Measurements from ENCODE around the gene SLC15A2.
"Not testable (repeated sequence)": the region's sequence is repeated elsewhere in the genome, so short reads cannot be mapped to it uniquely, and the experiment has no call there.

SLC15A2 gene, protein sequence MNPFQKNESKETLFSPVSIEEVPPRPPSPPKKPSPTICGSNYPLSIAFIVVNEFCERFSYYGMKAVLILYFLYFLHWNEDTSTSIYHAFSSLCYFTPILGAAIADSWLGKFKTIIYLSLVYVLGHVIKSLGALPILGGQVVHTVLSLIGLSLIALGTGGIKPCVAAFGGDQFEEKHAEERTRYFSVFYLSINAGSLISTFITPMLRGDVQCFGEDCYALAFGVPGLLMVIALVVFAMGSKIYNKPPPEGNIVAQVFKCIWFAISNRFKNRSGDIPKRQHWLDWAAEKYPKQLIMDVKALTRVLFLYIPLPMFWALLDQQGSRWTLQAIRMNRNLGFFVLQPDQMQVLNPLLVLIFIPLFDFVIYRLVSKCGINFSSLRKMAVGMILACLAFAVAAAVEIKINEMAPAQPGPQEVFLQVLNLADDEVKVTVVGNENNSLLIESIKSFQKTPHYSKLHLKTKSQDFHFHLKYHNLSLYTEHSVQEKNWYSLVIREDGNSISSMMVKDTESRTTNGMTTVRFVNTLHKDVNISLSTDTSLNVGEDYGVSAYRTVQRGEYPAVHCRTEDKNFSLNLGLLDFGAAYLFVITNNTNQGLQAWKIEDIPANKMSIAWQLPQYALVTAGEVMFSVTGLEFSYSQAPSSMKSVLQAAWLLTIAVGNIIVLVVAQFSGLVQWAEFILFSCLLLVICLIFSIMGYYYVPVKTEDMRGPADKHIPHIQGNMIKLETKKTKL

DNA sequence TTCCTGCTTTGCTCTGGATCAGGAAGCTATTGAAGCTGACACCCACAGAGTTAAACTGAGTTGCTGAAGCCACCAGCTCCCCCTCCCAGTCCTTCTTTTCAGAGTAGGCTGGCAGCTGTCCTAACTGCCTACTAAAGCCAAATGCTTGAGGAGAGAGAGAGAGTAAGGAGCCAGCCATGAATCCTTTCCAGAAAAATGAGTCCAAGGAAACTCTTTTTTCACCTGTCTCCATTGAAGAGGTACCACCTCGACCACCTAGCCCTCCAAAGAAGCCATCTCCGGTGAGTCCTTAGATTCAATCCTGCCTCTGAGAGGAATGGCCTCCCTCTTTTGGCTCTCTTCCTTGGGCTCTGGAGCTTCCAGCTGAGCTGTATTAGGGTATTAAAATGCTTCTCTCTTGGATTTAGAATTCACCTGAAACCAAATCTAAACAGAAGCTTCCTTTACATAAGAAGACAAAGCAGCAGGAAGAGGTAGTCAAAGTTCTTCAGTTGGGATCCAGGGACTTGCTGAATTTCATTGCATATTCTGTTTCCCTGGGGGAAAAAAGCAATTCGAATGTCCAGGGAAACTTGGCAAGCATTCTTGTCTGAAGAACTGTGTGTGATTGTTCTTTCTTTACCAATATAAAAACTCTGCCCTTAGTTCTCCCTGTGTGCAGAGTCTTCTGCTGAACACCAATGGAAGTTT, at the start of gene SLC15A2:
SLC15A2 (plus strand) TSS at position 101 of the 690 bp plus-strand sequence; CDS start at position 177, 76 bp downstream.
- DNase-seq: no peak

DNA sequence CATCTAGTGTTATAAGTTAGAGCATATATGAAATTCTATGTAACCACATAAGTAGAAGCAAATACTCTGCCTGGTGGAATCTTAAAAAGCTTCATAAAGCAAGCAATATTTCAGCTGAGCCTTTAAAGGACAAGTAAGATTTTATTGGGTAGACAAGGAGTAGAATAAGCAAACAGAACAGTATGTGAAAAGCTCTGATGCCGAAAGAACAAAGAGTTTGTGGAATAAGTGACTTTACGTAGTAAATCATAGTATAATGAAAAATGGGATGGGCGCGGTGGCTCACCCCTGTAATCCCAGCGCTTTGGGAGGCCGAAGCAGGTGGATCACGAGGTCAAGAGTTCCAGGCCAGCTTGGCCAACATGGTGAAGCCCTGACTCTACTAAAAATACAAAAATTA, 49.3 kb upstream of the SLC15A2 start:
- DNase-seq: no peak

DNA sequence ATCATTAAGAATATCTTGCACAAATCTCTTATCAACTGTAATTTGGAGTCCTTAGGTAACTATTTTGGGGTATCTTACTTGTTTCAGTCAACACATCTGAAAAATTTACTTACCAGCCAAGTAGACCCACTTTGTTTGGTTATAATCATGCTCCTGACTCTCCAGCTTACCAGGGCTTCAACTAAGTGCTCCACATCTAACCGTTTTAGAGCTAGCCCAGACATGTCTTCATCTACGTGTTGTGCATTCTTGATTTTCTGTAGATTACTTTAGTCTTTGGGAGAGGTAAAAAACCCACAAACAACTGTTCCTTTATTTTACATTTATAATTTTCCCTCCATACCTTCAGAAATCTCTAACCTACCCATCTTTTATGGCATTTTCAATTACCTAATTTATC, 41.9 kb upstream of the SLC15A2 start:
- DNase-seq: no peak

DNA sequence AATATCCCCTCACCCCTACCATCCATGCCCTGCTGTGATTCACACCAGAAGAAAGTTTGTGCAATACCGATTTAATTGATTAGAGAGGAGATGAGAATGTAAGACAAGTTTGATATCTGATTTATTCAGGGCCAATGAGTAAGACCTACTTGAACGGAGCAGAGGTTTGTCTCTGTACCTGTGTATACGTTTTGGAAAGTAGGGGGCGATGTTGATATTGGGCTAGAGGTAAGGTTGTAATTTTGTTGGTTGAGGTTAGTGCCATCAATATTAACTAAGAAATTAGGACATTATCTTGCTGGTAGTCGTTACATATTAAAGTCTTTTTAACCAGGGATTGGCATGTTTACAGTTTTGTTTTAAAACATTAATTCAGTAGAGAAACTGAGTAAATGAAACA, 38.6 kb upstream of the SLC15A2 start:
- no peak for DNase-seq

DNA sequence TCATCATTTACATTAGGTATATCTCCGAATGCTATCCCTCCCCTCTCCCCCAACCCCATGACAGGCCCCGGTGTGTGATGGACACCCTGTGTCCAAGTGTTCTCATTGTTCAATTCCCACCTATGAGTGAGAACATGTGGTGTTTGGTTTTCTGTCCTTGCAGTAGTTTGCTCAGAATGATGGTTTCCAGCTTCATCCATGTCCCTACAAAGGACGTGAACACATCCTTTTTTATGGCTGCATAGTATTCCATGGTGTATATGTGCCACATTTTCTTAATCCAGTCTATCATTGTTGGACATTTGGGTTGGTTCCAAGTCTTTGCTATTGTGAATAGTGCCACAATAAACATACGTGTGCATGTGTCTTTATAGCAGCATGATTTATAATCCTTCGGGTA, 36.4 kb upstream of the SLC15A2 start:
- not testable (repeated sequence) for DNase-seq

DNA sequence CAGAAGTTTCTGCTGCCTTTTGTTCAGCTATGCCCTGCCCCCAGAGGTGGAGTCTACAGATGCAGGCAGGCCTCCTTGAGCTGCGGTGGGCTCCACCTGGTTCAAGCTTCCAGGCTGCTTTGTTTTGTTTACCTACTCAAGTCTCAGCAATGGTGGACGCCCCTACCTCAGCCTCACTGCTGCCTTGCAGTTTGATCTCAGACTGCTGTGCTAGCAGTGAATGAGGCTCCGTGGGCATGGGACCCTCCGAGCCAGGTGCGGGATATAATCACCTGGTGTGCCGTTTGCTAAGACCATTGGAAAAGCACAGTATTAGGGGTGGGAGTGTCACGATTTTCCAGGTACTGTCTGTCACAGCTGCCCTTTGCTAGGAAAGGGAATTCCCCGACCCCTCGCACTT, 31.0 kb upstream of the SLC15A2 start:
- DNase-seq: not testable (repeated sequence)

DNA sequence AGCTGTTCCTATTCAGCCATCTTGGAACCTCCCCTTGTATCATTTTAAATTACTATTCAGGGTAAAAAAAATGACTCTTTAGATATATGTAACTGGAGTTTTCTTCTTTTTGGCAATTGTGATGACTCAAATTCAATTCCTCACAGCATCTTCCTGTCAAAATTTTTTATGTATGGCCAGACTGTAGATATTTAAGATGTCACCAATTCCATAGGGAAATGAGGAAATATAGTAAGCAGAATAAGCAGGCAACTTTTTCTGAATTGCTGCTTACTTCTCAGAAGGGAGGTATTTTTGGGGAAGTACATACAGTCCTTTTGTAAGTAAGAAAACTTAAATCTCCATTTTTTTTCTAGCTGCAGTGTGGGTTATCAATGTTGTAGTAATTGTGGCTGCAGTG, 30.4 kb upstream of the SLC15A2 start:
- no peak for DNase-seq

DNA sequence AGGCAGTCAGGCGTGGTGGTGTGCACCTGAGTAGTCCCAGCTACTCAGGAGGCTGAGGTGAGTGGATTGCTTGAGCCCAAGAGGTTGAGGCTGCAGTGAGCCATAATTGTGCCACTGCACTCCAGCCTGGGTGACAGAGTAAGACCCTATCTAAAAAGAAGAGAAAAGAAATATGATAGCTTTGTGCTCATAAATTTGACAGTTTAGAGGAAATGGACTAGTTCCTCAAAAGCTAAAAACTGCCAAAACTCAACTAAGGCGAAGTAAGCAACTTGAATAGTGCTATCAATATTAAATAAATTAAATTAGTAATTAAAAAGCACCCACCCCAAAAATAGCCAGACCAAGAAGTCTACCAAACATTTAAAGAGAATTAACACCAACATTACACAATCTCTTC, 24.5 kb upstream of the SLC15A2 start:
- DNase-seq: no peak

DNA sequence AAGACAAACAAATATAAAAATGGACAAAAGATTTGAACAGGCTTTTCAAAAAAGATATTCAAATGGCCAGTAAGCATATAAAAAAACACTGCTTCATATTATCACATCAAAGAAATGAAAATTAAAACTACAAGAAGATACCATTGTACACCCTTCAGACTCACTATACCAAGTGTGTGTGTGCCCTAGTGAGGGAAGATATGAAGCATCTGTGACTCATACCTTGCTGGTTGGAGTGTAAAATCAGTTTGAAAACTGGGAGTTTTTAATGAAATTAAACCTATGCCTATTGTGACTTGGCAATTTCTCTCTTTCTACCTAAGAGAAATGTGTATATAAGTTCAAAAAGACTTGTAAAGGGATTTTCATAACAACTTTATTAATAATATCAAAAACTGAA, 23.5 kb upstream of the SLC15A2 start:
- no peak for DNase-seq

DNA sequence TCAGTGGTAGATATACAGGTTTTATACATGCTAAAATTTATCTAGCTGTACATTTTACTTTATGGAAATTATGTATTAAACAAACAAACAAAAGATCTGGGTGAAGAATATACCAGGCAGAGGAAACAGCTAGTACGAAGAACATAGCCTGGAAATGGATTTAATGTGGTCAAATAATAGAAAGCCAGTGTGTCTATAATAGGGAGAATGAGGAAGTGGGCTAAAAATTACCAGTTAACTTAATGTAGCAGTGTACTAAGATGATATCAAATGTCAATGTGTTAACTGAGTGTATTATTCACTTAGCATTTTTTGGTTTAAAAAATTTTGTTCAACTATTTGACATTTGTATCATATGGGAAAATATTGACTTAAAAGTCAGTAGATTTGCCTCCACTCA, 22.8 kb upstream of the SLC15A2 start:
- no peak for DNase-seq

DNA sequence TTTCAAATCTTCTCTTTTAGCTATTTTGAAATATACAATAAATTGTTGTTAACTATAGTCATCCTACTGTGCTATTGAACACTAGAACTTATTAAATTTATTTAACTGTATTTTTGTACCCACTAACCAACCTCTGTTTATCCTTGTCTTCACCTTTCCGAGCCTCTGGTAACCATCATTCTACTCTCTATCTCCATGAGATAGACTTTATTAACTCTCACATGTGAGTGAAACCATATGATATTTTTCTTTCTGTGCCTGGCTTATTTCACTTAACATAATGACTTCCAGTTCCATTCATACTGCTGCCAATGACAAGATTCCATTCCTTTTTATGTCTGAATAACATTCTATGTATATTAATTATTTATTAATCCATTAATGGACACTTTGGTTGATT, 15.8 kb upstream of the SLC15A2 start:
- no peak for DNase-seq

DNA sequence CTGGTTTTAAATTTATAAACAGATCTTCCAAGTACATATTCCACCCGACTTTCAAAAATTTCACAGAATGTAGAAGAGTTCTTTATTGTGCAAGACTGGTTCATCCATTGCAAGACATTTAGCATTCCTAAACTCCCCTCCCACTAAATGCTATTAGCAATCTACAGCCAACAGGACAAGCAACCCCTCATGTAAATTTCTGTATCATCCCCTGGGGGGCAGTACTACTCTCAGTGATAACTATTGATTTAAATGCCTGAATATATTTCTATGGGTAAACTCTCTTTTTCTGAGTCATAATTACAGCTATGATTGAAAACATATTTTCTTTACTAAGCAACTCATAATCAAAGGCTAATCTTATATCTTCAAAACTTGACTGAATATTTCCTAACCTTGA, 10.7 kb upstream of the SLC15A2 start:
- DNase-seq: no peak

DNA sequence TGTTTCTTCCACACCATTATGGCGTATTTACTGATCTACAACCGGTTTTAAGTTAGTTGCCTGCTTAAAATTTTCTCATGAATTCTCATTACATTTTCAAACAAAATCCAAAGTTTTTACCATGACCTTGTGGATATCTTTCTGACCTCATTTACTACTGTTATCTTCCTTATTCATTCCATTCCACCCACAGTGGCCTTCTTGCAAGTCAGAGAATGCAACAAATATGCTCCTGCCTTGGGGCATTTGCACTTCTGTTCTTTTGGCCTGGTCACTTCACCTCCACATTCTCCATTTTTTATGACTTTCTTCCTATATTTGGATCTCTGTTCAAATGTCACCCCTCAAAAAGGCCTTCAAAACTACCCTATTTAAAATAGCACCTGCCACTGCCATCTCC, 8.8 kb upstream of the SLC15A2 start:
- no peak for DNase-seq

DNA sequence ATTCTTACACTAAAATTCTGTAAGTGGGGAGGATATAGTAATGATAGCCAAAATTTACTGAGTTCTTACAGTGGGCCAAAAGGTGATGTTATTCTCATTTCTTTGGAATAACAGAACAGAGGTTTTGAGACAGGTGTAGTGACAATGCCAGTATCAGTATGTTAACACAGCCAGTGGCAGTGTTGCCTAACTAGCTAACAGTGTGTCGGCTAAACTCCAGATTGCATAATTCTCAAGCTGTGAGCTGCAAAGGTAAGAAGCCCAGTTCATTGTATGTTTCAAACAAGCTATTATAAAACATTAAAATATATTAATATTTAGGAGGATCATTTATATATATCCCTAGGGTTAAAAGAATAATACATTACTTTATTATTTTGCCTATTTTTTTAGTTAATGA, 920 bp downstream of the SLC15A2 start:
- no peak for DNase-seq

DNA sequence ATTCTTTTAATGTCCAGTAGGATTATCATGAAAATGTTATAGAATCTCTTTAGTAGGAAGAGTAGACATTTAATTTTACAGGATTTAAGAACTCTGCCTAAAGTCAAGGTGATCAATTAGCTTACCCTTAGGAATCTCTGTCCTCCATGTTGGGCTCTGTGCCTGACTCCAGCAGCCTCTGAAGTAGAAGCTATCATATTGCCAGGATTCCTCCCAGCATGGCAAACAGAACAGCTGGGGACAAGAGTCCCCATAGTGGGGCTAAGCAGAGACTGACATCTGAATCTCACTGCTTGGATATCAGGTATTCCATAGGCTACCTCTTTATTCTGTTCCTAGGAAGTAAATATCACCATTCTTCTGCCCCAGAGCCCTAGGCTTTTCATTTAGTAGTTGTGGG, 1.5 kb downstream of the SLC15A2 start:
- no peak for DNase-seq

DNA sequence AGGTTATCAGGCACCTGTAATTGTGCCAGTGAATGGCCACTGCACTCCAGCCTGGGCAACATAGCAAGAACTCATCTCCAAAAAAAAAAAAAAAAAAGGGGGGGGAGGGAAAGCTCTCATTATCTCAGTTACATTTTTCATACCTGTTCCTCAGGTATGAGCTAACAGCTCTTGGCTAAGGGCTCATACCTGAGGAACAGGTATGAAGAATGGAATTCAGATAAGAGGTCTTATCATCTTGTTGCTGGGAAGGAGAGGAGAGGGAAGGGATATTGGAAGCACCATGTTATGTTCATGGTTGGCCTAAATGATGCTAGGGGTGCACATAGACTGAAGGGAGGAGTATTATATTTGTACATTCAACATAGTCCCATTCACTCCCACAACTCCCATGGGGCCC, 2.6 kb downstream of the SLC15A2 start:
- no peak for DNase-seq

DNA sequence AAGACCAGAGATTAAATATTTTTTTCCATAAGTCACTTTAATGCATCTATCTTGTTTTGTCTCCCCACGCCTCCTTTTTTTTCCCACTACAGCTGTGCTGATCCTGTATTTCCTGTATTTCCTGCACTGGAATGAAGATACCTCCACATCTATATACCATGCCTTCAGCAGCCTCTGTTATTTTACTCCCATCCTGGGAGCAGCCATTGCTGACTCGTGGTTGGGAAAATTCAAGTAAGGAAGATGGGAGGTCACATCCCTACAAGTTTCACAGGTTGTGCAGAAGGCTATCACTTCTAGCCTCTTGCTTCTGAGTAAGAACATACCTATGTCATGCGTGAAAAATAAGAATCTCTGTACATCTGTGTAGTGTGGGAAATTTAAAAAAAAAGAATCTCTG, 3.1 kb downstream of the SLC15A2 start:
- no peak for DNase-seq

DNA sequence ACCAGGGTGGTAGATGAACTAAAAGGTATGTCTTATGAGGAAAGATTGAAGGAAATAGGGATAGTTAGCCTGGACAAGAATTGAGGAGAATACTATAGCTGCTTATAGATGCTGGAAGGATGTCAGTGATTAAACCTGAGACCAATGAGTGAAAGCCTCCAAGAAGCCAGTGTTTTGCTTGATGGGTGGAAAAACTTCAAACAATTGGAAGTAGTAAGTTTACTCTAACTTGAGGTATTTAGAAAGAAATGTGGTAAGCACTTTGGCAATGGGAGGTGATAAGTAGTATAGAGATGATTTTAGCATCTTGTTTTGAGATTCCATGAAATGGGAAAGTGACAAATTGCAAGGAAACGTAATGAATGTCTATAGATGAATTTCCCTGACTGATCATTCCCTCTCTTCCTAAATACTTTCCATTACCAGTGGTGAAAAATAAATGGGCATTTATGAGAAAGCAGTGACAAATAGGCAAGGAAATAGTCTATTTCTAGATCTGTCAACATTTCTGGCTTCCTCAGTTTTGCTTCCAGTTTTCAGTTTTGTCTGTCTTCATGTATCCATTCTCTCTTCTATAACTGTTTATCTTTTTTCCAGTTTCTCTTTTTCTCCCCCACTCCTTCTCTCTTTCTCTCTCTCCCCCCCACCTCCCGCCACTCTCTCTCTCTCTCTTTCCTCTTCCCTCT, 19.2 kb downstream of the SLC15A2 start:
- DNase-seq: no peak

DNA sequence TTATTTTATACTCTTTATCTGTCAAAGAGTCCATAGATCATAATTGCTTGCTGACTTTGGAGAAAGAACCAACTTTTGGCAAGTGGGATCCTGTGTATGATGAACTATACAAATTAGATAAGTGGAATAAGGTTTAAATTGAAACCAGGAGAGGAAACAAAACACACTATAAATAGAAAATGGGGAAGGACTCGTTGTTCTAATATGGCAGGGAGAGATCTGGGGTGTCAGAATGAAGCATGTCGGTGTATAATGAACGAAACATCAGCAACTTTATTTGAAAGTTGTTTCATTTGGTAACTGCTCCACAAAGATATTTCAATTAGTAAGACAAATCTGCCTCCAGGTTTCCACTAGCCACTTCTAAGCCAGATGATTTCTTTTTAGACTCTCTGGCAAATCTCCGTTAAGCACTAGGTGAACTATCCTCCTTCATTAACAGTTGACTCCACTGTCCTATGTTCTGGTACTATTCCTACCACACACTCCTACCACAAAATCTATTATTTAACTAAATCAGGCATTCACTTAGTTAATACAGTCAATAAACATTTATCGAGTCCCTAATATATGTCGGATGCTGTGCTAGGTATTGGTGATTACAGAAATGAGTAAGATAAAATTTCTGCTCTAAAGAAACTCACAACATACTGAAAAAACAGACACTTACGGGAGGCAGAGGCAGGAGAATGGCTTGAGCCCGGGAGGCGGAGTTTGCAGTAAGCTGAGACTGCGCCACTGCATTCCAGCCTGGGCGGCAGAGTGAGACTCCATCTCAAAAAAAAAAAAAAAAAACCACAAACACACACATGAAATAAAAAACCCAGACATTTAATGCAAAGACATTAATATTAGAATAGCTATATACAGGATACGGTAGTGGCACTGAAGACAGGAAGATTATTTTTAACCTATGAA, 20.1 kb downstream of the SLC15A2 start:
- no peak for DNase-seq

DNA sequence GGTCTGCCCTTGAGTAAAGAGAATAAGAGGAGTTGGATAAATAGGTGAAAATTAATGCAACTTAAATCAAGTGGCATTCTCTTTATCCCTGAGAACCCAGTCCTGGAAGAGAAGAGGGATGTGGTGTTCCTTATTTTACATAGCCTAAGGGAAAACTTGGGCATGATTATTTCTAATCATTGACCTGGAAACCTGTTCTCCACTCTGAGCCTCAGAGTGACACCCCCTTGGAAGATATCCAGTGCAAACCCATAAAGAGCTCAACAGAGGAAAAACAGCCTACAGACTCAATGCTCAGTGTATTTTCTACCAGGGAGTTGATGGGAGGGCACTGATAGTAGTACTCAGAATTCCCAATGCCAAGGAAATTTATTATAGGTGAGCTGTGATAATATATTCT, 22.0 kb downstream of the SLC15A2 start:
- DNase-seq: no peak

DNA sequence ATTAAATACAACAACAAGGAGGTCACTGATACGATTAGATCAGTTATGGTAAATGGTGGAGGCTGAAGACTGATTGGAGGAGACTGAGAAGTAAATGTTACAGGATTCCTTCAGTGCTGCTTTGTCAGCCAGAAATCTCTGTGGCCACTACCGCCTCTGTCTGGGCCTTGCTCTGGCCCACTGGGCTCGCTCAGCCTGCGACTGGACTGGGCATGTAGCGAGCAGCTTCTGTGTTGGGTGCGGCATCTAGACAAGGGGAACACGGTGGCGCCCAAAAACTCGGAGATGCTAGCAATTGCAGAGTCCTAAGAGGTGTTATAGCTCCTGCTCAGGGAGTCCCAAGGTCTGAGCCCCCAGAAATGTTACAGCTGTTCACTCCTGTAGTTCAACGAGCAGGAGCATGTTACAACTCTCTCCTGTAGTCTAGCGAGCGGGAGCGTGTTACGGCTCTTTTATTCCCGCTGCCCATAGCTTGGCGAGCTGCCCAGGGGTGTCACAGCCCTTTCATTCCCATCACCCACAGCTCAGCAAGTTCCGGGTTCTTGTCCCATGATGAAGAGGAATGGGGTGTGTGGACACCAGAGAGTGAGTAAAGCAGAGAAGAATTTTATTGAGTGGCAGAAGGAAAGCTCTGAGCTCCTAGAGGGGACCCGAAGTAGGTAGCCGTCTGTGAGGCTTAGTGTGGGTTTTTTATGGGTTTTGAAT, 24.7 kb downstream of the SLC15A2 start:
- DNase-seq: no peak

DNA sequence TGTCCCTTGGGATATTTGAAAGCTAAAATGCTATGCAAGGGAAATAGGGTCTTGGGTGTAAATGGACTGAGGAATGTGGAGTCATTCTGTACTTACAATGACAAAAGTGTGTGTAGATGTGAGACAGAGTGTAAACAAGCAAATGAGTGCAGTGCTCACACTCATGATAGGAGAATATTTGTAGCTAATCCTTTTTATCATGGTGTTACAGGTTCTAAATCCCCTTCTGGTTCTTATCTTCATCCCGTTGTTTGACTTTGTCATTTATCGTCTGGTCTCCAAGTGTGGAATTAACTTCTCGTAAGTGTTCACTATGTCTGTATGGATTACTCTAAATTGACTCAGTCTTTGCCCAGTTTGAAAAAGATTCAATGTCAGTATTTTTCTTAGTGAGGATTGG, 30.5 kb downstream of the SLC15A2 start:
- no peak for DNase-seq

All from CD4-positive, alpha-beta T cell treated with Interleukin-4 for 1 hour (primary cell).